HG03342 (cell line): ENCODE data around the gene LRMDA.

Source experiments
- ATAC-seq: cut with Tn5 transposase; IDR thresholded peaks from one replicate; pipeline ENCODE4 v1.9.1; 2021; ENCODE audit warnings: mild to moderate bottlenecking, moderate library complexity; ENCODE audit not compliant: unreplicated experiment

LRMDA gene

DNA sequence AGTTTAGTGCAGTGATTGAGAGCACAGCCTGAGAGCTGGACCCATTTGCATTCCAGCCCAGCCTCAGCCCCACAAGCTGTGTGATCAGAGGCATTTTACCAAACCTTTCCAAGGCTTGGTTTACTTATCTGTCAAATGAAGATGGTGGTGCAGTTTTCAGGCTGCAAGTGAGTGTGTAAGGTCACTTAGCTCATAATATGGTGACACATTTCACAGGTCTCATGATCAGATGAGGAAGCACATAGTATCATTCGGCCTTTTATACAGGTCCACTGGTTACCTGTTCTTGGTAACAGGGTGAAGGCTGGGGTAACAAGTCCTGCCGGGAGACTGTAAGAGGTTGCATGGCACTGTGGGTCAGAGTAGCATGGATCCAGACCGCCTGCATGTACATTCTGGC, 371.7 kb downstream of the LRMDA start:
- ATAC-seq, result no peak

DNA sequence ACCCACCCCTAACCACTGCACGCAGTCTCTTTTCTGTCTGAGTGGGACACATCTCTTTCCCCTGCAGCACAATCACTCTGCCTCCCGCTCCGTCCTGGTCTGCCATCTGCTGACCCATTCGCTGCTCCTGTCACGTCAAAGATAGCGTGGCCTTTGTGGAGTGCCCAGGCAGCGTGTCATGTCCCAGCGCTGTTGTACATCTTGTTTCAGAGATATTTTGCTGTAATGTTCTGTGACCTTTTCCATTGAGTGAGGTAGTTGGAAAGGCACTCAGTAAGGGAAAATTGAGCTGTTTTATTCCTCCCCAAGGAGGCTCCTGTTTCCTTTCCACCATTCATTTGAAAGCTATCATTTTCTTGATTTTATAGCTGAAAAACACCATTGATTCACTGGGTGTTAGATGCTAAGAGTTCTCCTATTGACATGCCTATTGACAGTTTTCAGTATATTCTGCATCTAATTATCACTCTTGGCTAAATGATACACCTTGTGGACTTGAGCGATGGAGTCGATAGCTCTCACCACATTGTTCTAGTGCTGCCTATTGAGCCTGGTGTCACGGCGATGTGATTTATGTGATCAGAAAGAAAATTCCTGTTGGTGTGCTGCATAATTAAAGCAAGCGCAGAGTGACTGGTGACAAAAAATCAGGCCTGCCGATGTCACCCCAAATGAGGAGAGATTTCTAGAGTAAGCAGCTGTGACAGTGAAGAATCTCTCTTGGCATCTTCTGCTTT, 372.6 kb downstream of the LRMDA start:
- ATAC-seq, result no peak

GRCh38 chr10:75806186-75806585, 374.8 kb downstream of the LRMDA start:
- ATAC-seq, result no peak

DNA sequence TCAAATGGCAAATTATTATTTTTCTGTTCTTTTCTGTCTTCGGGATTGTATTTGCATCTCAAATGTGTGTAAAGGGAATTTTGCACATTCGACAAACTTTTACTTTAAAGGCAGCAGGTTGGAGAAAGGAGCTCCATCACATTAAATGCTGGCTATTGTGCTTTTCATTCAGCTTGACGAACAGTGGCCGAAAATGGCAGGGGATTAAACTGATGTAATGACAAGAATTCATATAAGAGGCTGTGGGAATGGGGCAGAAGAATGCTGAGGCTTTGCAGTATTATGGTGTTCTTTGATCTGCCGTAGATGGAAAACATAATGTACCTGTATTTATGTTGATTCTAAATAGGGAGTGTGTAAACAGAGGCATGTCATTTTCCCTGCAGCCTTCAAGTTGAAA, 376.0 kb downstream of the LRMDA start:
- no peak for ATAC-seq

GRCh38 chr10:75809003-75809402, 377.6 kb downstream of the LRMDA start:
- ATAC-seq, result no peak

DNA sequence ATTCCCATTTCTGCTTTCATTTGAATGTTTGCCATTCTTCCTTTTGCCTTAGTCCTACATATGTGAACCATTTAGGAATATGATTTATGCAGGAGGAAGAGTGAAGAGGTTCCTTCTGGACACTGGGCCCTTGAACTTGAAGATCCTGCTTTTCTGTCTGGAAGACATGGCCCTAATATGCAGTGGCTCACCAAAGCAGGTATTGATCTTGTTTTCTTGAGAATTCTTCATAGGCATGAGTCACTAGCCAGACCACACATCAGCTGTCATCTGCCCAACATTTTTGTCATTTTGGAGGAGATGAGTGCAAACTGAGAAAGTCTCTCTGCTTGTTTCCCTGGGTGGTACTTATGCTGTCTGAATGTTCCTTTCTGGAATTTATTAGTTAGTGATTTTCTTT, 382.6 kb downstream of the LRMDA start:
- ATAC-seq, result no peak

GRCh38 chr10:75815066-75815465, 383.6 kb downstream of the LRMDA start:
- ATAC-seq, result no peak

DNA sequence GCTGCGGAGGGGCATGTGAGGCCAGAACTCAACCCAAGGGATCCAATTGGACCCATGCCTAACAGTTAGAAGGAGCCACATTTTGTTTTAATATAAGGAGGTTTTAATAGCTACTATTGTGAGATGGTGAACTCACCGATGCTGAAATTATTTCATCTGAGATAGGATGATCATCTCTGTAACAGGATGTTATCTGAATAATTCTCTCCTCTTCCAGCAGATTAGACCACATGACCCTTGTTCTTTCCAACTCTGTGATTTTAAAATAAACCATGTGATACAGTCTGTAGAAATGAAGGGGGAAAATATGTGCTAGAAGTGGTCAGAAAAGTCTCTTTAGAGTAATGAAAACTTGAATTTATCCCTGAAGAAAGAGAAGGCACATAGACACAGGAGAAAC, 385.8 kb downstream of the LRMDA start:
- ATAC-seq, result no peak

GRCh38 chr10:75818552-75818951, 387.1 kb downstream of the LRMDA start:
- no peak for ATAC-seq

DNA sequence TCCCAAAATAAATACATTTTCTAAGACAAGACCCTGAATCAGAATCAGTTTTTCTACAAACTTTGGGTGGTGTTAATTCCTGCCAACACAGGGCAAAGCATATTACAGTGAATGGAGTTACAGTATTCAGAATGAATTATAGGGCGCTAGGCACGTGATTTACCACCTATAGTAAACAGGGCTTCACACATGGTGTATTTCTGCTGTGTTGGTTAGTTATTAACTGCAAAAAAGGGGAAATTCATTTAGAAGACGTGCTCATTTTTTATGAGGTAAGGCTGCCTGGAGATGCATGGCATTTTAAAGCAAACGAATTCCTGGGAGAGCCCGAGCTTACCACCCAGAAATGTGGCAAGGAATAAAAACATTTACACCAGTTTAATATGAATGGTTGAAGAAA, 393.8 kb downstream of the LRMDA start:
- no peak for ATAC-seq

GRCh38 chr10:75825661-75826060, 394.2 kb downstream of the LRMDA start:
- ATAC-seq, result no peak

DNA sequence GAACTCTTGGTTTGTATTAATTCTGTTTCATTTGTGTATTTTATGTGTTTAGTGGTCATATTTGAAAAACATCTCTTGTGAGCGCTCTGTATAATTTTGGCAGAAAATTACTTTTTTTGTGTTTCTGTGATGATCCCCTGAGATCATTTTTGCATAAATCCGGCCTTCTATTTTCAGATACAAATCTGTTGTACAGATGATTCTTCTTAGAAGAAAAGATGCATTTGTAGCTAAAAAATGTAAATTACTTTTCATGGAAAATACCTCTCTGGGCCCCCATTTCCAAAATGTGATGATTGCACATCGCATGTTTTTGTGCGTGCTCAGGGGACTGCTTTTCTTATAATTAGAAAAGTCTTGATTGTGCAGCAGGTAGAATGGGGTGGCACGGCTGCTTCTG, 395.4 kb downstream of the LRMDA start:
- ATAC-seq, result no peak

DNA sequence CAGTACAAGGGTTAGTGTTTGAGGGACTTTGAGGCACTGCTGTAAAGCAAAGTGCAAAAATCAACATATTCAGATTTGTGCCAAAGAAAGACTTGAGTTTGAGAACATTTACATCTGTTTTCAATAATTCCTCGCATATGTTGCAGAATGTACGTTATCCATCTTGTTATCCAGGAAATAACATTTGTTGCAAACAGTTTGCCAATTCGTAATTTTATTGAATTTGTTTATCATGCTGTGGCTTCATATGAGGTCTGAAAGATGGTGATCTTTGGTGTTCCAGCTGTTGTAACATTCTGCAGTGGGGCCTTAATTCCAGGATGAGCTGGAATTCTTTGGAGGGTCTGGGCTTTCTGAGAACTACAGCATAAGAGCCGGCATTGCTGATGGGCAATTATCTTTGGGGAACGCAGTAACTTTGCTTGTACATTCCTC, 396.2 kb downstream of the LRMDA start:
- no peak for ATAC-seq

DNA sequence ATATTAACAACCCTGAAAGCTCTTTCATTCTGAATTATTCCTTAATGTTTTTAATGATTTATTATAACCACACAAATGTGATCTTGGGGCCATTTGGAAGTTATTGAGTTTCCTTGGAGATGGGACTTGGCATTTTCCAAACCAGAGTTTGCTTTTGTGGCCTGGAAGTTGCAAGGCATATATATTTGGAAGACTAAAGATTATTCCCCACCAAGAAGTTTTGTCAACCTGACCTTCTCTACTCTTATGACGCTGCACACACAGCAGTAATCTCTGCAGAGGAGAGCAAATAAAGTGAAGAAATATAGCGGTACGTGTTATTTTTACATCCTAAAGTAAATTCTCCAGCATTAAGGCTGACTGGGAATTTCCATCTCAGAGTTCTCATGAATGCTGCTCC, 397.0 kb downstream of the LRMDA start:
- ATAC-seq, result no peak

- ATAC-seq, result no peak
These were observed 404.6 kb downstream of the LRMDA start for GRCh38 chr10:75836064-75836463.

- no peak for ATAC-seq
These were observed 407.1 kb downstream of the LRMDA start for GRCh38 chr10:75838486-75838885.

- ATAC-seq, result no peak
These were observed 407.6 kb downstream of the LRMDA start for GRCh38 chr10:75839020-75839419.

DNA sequence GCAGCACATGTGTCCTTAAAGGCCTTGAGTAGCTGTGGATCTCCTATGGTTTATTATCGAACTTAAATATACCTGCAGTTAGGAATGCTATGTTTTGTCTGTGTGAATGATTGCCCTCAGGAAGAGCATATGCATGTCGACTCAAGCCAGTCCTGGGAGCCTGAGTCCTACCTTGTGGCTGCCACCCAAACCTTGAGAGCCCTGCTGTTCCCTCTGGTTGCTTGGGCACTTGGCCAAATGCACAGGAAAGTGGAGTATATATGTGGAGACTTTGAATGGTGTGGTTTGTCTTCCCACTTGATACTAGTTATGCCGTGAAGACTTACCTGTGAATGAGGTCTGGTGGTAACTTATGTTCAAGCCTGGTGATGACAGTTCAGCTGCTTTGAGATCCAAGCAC, 409.8 kb downstream of the LRMDA start:
- ATAC-seq, result no peak

DNA sequence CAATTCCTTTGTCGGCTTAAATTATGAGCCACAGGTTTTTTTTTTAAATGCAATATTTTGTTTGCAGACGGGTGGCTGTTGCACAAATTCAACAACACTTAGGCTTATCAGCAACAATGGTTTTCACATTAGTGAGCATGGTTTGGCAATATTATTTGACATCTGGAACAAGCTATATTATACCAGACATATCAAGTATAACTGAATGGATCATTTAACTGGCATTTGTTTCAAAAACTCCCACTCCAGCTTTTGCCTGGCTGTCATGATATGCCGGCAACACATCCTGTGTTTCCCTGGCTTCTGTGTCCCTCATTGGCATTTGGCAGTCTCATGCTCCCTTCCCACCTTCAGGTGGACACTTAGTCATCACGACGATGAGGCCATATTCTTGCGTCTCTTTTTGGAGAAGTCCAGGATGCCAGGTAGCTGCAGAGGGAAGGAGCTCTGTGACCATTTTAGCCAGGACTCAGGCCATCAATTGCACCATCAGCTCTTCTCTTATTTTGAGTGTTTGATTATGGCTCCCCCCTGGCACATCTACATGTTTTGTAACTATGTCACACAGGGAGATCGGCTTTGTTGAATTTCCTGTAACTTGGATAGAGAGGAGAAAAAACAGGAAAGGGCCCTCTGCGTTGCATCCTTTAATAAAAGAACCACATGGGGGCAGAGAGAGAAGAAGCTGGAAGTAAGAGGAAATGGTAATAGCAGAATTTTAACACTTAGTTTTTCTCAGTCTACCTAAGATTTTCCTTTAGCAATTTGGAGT, 413.9 kb downstream of the LRMDA start:
- ATAC-seq, result no peak

DNA sequence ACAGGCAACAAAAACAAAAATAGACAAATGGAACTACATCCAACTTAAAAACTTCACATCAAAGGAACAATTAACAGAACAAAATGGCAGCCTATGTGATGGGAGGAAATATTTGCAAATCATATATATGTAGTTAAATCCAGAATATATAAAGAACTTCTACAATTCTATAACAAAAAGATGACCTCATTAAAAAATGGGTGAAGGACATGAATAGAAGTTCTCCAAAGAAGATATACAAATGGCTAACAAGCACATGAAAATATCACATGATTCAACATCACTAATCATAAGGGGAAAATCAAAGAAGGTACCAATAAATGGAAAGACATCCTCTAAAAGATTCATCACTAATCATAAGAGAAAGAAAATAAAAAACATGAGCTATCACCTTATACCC, 416.1 kb downstream of the LRMDA start:
- no peak for ATAC-seq

- no peak for ATAC-seq
These were observed 420.3 kb downstream of the LRMDA start for GRCh38 chr10:75851580-75852345.
